Activated naive CD4-positive, alpha-beta T cell treated with anti-CD3 and anti-CD28 coated beads, Interleukin-2, amount 10 ng/mL, durations not matched to agents 7 days and 5 days (primary cell): Measurements from ENCODE around the gene C3orf49.

ENCODE experiments used
- CTCF ChIA-PET: fragments of 350-600 bp; sonication (Branson Sonifier 250); formaldehyde crosslinking; loops from one replicate; lab custom pipeline; 2021; ENCODE audit warnings: antibody characterized with exemption; lab: Charles Lee
- DNase-seq: peaks from one replicate; pipeline ENCODE4 v3.0.0-alpha.2; 2020
- H3K27ac Mint-ChIP-seq: one replicate; pipeline ENCODE4 v1.8.0; 2021; ENCODE audit warnings: mild to moderate bottlenecking, moderate library complexity, mixed read lengths
- H3K27me3 Mint-ChIP-seq: one replicate; pipeline ENCODE4 v1.8.0; 2021; ENCODE audit warnings: mild to moderate bottlenecking, mixed read lengths
- H3K36me3 Mint-ChIP-seq: one replicate; pipeline ENCODE4 v1.8.0; 2021; ENCODE audit warnings: mixed read lengths
- H3K4me1 Mint-ChIP-seq: one replicate; pipeline ENCODE4 v1.8.0; 2021; ENCODE audit warnings: mixed read lengths
- H3K4me3 Mint-ChIP-seq: one replicate; pipeline ENCODE4 v1.8.0; 2021; ENCODE audit warnings: mild to moderate bottlenecking, moderate library complexity, mixed read lengths
- H3K9me3 Mint-ChIP-seq: one replicate; pipeline ENCODE4 v1.8.0; 2021; ENCODE audit warnings: mixed read lengths

Gene C3orf49

DNA sequence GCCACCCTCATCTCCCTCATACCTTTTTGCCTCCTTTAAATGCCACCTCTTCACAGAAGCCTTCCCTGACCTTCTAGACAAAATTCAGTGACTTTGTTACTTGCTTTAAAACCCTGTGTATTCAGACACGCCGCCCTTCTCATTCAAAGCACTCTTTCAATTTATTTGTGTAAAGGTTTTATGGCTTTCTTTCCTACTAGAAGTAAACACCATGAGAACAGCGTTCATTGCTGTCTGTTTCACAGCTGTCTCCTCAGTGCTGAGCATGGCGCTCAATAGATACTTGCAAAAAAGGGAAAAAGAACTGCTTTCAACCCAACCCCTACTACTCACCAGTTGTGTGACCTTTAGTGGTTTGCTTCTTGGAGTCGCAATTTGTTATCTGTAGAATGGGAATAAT, 61.6 kb downstream of the C3orf49 start:
- peaks cover 33% of the 10 kb centered on the region for H3K4me1 Mint-ChIP-seq
- no peak overlapping the region for H3K27ac Mint-ChIP-seq
- no peak overlapping the region for H3K4me3 Mint-ChIP-seq
- H3K36me3 Mint-ChIP-seq = peaks cover 13% of the 10 kb centered on the region
- no peak for DNase-seq
- H3K9me3 Mint-ChIP-seq = no peaks in the 10 kb centered on the region
- CTCF ChIA-PET = no interaction called here
- H3K27me3 Mint-ChIP-seq = no peaks in the 10 kb centered on the region

DNA sequence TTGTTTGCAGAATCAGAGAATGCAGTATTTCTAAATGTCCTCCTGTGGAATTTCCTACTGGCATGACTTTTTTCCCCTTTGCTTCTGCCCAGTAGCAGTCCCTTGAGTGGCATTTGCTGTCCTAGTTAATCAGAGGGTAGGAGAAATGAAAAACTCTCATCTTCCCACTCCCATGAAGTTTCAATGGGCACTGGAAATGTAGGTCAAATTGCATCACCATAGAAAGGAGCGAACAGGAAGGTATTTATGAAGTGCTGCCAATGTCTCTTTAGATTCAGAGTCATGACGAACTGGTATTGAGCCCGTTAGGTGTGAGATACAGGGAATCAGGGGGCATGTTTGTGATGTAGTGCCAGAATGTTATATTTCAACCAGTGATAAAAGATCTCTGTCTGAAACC, 67.8 kb downstream of the C3orf49 start:
- no peak for DNase-seq
- Mint-ChIP-seq H3K9me3 (no peaks in the 10 kb centered on the region), H3K4me3 (no peak overlapping the region), H3K36me3 (peaks cover 8% of the 10 kb centered on the region), H3K27ac (no peak overlapping the region), H3K4me1 (peaks cover 20% of the 10 kb centered on the region), H3K27me3 (no peaks in the 10 kb centered on the region)
- CTCF ChIA-PET = interaction anchor here (1.2 kb wide), 1 partner anchor 537 kb away, joined by 3 read pairs; no protein-coding TSS in a partner anchor

DNA sequence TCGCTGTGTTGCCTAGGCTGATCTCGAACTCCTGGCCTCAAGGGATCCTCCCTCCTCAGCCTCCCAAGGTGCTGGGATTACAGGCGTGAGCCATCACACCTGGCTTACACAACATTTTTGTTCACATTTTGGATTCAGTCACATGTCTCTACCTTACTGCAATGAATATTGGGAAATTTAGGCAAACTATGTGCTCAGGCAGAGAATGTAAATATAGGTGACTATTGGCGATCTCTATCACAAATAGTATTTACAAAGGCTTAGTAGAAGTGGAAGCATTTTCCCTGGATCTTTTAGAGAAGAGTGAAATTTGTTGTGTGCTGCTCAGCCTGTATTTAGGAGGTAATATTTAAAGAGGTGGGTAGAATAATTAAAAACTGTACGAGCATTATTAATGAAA, 72.4 kb downstream of the C3orf49 start:
- no peak for DNase-seq
- Mint-ChIP-seq H3K9me3 (no peaks in the 10 kb centered on the region), H3K4me3 (no peak overlapping the region), H3K4me1 (peaks cover 25% of the 10 kb centered on the region), H3K27me3 (no peaks in the 10 kb centered on the region), H3K36me3 (peaks cover 13% of the 10 kb centered on the region), H3K27ac (no peak overlapping the region)
- CTCF ChIA-PET = no interaction called here

DNA sequence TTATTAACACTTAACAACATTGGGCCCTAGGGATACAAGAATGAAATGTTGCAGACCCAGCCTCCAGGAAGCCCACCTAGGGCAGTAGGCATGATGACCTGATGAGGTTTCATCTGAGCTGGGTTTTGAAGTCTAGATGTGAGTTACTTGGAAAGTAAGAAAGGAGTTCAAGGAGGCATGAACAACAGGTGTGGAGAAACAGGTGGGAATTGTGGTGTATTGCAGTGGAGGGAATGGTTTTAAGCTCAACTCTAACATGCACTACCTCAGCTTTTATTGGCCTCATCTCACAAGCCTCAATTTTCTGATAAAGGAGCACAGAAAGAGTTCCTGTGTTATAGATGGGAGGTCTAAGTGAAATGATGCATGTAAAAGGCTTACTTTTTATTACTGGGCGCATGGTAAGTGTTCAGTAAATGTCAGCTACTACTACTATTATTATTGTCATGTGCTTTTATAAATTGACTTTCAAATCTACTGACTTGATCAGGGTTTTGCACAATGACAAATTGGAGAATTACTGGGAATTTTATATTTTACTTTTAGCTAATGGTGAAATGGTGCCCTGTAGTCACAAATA, 73.8 kb downstream of the C3orf49 start:
- H3K4me3 Mint-ChIP-seq = no peak overlapping the region
- H3K27ac Mint-ChIP-seq = no peak overlapping the region
- CTCF ChIA-PET = no interaction called here
- DNase-seq = no peak
- H3K9me3 Mint-ChIP-seq = no peaks in the 10 kb centered on the region
- no peaks in the 10 kb centered on the region for H3K27me3 Mint-ChIP-seq
- H3K4me1 Mint-ChIP-seq = peaks cover 19% of the 10 kb centered on the region
- H3K36me3 Mint-ChIP-seq = peaks cover 14% of the 10 kb centered on the region

DNA sequence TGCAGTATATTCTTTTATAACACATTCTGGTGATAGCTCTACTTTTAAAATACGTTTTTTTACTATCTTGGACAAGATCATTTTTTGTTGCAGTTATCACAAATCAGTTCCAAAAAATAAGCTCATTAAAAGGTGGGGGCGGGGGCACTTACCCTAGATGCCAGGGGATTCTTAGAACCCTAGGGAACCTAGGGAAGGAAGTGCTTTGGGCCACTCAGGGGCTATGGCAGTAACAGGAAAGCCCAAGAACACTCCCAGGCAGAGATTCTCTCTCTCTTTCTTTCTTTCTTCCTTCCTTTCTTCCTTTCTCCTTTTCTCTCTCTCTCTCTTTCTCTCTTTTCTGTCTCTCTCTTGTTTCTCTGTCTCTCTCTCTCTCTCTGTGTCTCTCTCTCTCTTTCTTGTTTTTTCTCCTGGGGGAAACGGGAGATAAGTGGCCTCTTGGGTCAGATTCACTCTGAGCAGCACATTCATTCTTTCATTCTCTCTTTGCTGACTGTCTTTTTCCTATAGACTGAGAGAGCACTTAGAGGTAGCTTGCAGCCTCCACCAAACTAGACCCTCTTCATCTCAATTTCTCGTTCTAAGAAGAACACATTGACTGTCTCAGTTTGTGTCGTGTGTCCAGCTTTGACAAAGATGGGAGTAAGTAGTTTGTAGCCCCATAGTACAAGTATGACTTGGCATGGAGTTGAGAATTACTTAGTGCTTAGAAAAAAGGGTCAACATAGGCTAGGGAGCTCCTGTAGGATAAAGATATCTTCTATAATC, 76.5 kb downstream of the C3orf49 start:
- Mint-ChIP-seq H3K4me3 (no peak overlapping the region), H3K36me3 (peaks cover 29% of the 10 kb centered on the region), H3K4me1 (peaks cover 27% of the 10 kb centered on the region), H3K9me3 (no peaks in the 10 kb centered on the region), H3K27ac (no peak overlapping the region), H3K27me3 (no peaks in the 10 kb centered on the region)
- no peak for DNase-seq
- CTCF ChIA-PET = no interaction called here

DNA sequence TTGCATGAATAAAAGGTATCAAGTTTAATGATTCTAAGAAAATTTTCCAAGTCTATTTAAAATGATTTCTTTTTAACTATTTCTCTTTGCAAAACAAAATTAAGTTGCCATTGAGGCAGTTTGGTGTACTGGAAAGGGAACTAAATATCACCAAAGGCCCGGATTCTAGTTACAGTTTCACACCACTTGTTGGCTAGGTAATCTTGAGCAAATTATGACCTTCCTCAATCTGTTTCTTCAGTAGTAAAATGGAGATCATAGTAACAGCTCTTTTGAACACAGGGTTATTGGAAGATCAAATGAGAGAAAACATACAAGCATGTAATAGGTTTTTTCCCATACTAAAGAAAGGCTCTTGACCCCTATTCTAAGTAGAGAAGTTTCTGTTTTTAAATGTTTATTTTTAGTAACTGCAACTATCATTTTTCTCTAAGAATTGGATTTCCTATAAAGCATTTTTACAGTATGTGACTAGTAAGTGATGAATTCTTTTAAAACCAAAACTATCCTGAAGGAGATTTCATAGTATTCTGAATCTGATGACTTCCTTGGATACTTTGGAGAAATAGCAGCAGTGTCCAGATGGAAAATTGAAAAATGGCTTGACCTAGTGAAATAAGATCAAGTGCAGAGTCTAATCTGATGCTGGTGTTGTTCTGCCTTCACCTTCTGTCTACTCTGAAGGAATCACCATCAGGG, 77.4 kb downstream of the C3orf49 start:
- H3K9me3 Mint-ChIP-seq = no peaks in the 10 kb centered on the region
- no peak for DNase-seq
- H3K4me1 Mint-ChIP-seq = peaks cover 27% of the 10 kb centered on the region
- CTCF ChIA-PET = no interaction called here
- no peak overlapping the region for H3K4me3 Mint-ChIP-seq
- no peaks in the 10 kb centered on the region for H3K27me3 Mint-ChIP-seq
- H3K27ac Mint-ChIP-seq = no peak overlapping the region
- peaks cover 32% of the 10 kb centered on the region for H3K36me3 Mint-ChIP-seq
